Hindlimb muscle (tissue), 1 donor: Measurements from ENCODE around the gene BEST3. TPM values are rescaled to one million over a fixed set of nuclear protein-coding genes. Genes with fewer than 3 reads are reported as not detected.
A peak's percentile ranks its signal among the peaks of the same experiment; 100 is the strongest.
"Not testable (repeated sequence)": the region's sequence is repeated elsewhere in the genome, so short reads cannot be mapped to it uniquely, and the experiment has no call there.

Experiments used
- DNase-seq: peaks from one replicate; pipeline ENCODE4 v3.0.0-alpha.2; 2013
- polyA plus RNA-seq: library from polyadenylated mRNA; unstranded; fragments of 120-200 nt; gene quantifications from one replicate; pipeline ENCODE4 v1.2.1, GENCODE V29; 2013; ENCODE audit not compliant: insufficient read length

BEST3 gene
- polyA plus RNA-seq, 1 donor, result 85.5 TPM

DNA sequence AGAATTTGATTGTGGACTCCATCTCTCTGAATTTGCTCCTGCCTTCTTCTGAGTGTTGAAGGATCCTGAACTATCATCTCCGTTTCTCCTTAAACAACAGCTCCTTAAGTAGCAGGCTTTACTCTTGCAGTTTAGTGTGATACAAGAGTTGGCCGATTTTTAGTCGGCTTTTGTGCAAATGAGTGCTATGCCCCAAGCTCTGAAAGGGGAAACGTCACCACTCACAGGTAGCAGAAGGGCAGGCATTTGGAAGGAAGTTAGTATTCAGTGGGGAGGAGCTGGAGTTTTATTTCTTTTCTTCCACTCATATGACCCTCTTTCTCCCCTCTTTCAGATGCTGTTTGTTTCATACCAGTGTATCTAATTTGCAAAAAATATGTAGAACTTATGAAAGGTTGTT lies 51.9 kb downstream of the BEST3 start:
- DNase-seq, result no peak

DNA sequence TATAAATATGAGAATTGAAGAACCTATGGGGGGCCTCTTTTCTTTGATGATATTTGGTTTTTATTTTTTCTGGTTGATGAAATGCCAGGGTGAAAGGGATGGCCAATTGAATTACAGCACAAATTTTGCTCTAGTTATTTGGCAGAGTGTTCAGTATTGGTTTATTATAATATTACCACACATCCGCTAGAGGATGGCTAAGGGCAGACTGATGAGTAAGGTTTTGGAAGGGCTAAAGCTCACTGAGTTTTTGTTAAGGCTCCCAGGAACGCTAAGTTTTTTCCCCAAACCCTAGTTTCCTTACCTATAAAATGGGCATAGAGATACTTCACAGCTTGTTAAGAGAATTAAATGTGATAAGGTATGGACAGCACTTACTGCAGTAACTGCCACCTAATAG lies 54.1 kb downstream of the BEST3 start:
- no peak for DNase-seq

- no peak for DNase-seq
Observed at GRCh38 chr12:69644511-69644910, 54.6 kb downstream of the BEST3 start.

- no peak for DNase-seq
Observed at GRCh38 chr12:69642531-69642930, 56.6 kb downstream of the BEST3 start.

GRCh38 chr12:69641546-69641945 lies 57.6 kb downstream of the BEST3 start:
- no peak for DNase-seq

- DNase-seq, result peak; percentile 19
Observed at GRCh38 chr12:69639400-69640016, 59.6 kb downstream of the BEST3 start.

- no peak for DNase-seq
Observed at GRCh38 chr12:69633061-69633460, 66.0 kb downstream of the BEST3 start.

GRCh38 chr12:69630191-69630590 lies 68.9 kb downstream of the BEST3 start:
- no peak for DNase-seq

DNA sequence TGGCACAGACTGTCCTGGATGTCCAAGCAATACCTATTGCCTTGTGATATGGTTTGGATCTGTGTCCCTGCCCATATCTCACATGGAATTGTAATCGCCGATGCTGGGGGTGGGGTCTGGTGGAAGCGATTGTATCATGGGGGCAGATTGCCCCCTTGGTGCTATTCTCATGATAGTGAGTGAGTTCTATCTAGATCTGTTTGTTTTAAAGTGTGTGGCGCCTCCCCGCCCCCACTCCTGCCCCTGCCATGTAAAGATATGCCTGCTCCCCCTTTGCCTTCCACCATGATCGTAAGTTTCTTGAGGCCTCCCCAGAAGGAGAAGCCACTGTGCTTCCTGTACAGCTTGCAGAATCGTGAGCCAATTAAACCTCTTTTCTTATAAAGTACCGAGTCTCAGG lies 71.6 kb downstream of the BEST3 start:
- no peak for DNase-seq

- DNase-seq, result peak; percentile 7
Observed at GRCh38 chr12:69623970-69624369, 75.1 kb downstream of the BEST3 start.

DNA sequence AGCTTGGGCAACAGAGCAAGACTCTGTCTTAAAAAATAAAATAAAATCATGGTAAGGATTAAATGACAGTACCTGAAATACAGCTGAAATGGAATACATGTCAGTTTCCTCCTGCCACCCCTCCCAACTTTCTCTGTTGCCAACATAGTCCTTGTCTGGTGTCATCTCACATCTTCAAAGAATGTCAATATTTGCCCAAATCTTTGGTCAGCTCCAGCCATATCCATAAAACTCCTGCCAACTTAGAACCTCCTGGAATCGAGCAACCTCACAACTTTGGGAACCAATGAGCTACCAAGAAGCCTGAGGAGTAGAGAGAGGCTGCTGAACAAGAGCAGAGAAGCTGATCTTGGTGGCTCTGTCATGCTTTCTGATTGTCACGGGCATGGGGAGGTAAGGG lies 77.6 kb downstream of the BEST3 start:
- no peak for DNase-seq

DNA sequence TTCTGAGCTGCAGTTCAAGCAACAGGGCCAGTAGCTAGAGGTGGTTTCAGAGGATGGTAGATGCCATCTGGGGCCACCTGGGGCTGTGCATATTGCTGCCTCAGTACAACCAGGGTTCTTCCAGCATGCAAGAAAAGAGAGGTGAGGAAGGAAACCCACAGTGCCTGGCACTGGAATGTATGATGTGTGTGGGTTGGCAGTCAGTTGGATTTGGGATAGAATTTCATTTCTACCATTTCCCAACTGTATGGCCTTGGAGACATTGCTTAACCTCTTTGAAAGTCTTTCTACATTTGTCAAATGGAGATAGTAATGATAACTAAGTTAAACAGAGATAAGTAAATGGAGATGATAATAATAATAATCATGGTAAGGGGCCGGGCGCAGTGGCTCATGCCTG lies 78.2 kb downstream of the BEST3 start:
- no peak for DNase-seq

DNA sequence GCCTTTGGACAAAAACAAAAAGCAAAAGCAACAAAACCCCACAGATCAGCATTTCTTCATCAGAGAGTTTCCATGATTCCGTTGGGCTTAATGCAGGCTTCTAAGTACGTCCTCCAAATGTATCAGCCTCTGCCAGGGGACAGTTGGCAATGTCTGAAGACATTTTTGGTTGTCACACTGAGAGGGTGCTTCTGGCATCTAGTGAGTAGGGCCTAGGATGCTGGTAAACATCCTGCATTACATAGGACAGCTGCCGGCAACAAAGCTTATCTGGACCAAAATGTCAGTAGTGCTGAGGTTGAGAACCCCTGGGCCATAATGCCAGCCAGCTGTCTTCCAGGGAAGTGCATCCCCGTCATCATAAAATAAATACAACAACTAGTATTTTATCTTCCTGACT lies 79.0 kb downstream of the BEST3 start:
- no peak for DNase-seq

- DNase-seq, result no peak
Observed at GRCh38 chr12:69619050-69619449, 80.1 kb downstream of the BEST3 start.

- no peak for DNase-seq
Observed at GRCh38 chr12:69616025-69616424, 83.1 kb downstream of the BEST3 start.

DNA sequence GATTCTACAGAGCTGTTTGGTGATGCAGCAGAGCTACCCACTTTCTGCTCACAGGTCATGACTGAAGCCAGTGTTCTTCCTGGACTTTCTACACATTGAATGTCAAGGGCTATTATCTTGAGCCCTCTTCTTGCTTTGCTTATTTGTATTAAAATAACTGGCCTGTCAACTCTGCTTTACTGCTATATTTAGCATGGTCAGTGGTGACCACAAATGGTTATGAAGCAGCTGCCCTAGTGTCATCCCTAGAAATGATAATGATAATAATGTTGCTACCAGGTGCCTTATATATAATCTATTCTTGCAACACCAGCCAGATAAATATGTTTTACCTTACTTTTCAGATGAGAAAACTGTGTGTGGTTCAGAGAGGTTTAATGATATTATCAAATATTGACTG lies 85.8 kb downstream of the BEST3 start:
- no peak for DNase-seq

DNA sequence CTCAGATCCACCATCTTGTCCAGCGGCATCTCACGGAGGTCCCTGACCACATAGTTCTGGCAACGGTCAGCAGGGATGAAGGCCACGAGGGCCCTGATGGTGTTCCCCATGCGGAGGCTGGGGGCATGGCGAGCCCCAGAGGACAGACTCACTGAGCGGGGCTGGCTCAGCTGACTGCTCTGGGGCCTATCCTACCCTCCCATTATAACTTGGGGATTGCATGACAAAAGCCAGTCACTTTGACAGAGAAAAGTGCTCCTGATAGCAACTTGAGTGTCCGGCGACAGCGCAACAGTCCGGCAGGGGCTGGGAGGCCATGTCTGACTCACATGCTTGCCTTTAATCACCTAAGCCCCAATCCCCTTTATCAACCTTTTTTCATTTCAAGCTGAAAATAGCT lies 88.4 kb downstream of the BEST3 start, which contains the start of gene LRRC10:
Gene LRRC10, minus strand, starts transcription at position 179 of the 400 bp plus-strand sequence. Its CDS starts 69 bp downstream, at position 110.
- no peak for DNase-seq

DNA sequence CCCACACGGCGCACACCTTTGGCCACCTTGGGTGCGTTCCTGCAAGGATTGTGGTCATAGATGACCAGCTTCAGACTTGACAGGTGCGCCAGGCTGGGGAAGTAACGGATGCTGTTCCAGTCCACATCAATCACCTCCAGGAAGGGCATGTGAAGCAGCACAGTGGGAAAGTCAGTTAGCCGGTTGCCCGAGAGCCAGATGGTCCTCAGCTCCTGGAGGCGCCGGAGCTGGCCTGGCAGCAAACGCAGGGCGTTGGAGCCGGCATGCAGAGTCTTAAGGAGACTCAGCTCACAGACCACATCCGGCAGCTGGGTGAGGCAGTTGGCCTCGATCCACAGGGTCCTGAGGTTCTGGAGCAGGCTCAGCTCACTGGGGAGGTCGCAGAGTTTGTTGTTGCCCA lies 89.0 kb downstream of the BEST3 start:
- DNase-seq, result no peak

DNA sequence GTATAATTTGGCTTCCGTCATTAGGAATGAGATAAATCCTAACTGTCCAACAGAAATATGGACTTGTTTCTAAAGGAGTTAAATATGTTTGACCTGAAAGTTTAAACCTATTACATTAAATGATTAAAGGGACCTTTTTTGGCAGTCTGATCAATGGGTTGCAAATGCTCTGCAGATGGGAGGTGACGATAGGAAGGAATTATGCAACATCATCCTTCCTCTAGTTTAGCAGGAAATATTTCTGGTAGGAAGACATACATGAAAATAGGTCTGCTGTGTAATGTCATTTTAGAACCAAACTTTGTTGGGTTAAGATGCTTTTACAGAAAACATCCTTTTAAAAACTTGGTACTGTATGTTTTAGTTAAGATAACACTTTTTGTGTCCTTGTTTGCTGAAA lies 91.0 kb downstream of the BEST3 start:
- no peak for DNase-seq

- DNase-seq, result not testable (repeated sequence)
Observed at GRCh38 chr12:69604275-69604674, 94.8 kb downstream of the BEST3 start.

Other genes with a start within 250 kb of the BEST3 start
- gene FRS2, start 228.9 kb downstream of the BEST3 start, polyA plus RNA-seq, result 17.1 TPM
- gene CCT2, start 113.8 kb downstream of the BEST3 start, polyA plus RNA-seq, result 174 TPM
- gene LRRC10, start 88.4 kb downstream of the BEST3 start, polyA plus RNA-seq, result not detected
- 12.1 TPM for gene RAB3IP, start 39.6 kb upstream of the BEST3 start, polyA plus RNA-seq
- 0.22 TPM for gene MYRFL, start 125.9 kb upstream of the BEST3 start, polyA plus RNA-seq